Panc1 (cell line): ENCODE data around the gene MED16. TPM values are rescaled to one million over a fixed set of nuclear protein-coding genes. Genes with fewer than 3 reads are reported as not detected.

ENCODE experiments used
- ATAC-seq: fragments of 200-7000 bp; cut with Tn5 transposase; 2 replicates; pipeline ENCODE4 v1.9.1; 2020; ENCODE audit warnings: mild to moderate bottlenecking, moderate library complexity
- BruUV-seq: library from RNA; stranded (reverse); fragments of 400-500 nt; replicated peaks from 2 replicates; lab custom pipeline; 2021; lab: Mats Ljungman, UMichigan
- CTCF ChIA-PET: fragments of 300-600 bp; sonication (Branson Sonifier 250); formaldehyde crosslinking; loops from one replicate; lab custom pipeline; 2022; ENCODE audit warnings: antibody characterized with exemption; lab: Charles Lee
- POLR2A ChIA-PET: fragments of 300-600 bp; sonication (Branson Sonifier 250); formaldehyde crosslinking; loops from one replicate; lab custom pipeline; 2022; ENCODE audit warnings: antibody characterized with exemption; lab: Charles Lee
- DNase-seq: peaks from one replicate; pipeline ENCODE4 v3.0.0-alpha.2; 2010; ENCODE audit warnings: low read depth, low spot score
- H3K27ac ChIP-seq: 2 replicates; pipeline ENCODE4 v1.5.1; 2011; ENCODE audit warnings: mild to moderate bottlenecking, low read length, inconsistent platforms
- H3K27me3 ChIP-seq: fragments of 200-500 bp; sonication (Bioruptor generic); 2 replicates; pipeline ENCODE4 v1.6.0; 2014; ENCODE audit warnings: low read length, inconsistent platforms; ENCODE audit not compliant: control insufficient read depth, insufficient read depth
- H3K36me3 ChIP-seq: fragments of 200-500 bp; sonication (Bioruptor generic); 2 replicates; pipeline ENCODE4 v1.5.1; 2014; ENCODE audit warnings: inconsistent platforms, mild to moderate bottlenecking, low read length, moderate library complexity; ENCODE audit not compliant: control insufficient read depth, insufficient read depth
- H3K4me1 ChIP-seq: 2 replicates; pipeline ENCODE4 v1.5.1; 2011; ENCODE audit warnings: inconsistent platforms, mild to moderate bottlenecking, low read length, moderate library complexity; ENCODE audit not compliant: control insufficient read depth, insufficient read depth
- H3K4me3 ChIP-seq, 2 experiments: 2 replicates each; pipeline ENCODE4 v1.5.1; 2011 to 2012; ENCODE audit warnings: low read depth in 2 of 2, low read length in 2 of 2, mild to moderate bottlenecking in 2 of 2, inconsistent platforms in 1 of 2, moderate library complexity in 1 of 2
- H3K9me3 ChIP-seq: fragments of 200-500 bp; sonication (Bioruptor generic); 2 replicates; pipeline ENCODE4 v1.5.1; 2014; ENCODE audit warnings: low read depth, mild to moderate bottlenecking, inconsistent platforms, low read length, moderate library complexity; ENCODE audit not compliant: control insufficient read depth, insufficient read depth
- CTCF ChIP-seq: fragments of 450-650 bp; IDR thresholded peaks from 2 replicates; pipeline ENCODE4 v1.5.1; 2017; ENCODE audit warnings: mild to moderate bottlenecking
- POLR2AphosphoS5 ChIP-seq: IDR thresholded peaks from 2 replicates; pipeline ENCODE4 v1.6.1; 2012; ENCODE audit warnings: mild to moderate bottlenecking, low read depth, low read length, moderate library complexity
- REST ChIP-seq, 2 experiments: IDR thresholded peaks; 2 replicates each; pipeline ENCODE4 v1.6.1; 2011 to 2012; ENCODE audit warnings: low read depth in 2 of 2, control low read depth in 1 of 2, low read length in 1 of 2, mild to moderate bottlenecking in 1 of 2, moderate library complexity in 1 of 2; ENCODE audit not compliant: insufficient read depth in 1 of 2
- SIN3A ChIP-seq: IDR thresholded peaks from 2 replicates; pipeline ENCODE4 v1.6.1; 2012; ENCODE audit warnings: low read depth, mild to moderate bottlenecking, low read length, moderate library complexity, borderline replicate concordance; ENCODE audit not compliant: insufficient read depth
- TCF7L2 ChIP-seq: IDR thresholded peaks from 2 replicates; pipeline ENCODE4 v1.6.1; 2011; ENCODE audit warnings: mild to moderate bottlenecking, low read depth, low read length, inconsistent platforms
- in situ Hi-C: cut with HindIII; loops from 2 replicates; pipeline ENCODE4 v1.10.0; 2016; ENCODE audit warnings: low sequenced_read_pairs, low pct_unique_long_range_greater_than_20kb
- intact Hi-C: fragments of 100-400 bp; cut with micrococcal nuclease; formaldehyde crosslinking; loops from one replicate; pipeline ENCODE4 v1.10.0; 2022; ENCODE audit not compliant: unreplicated experiment
- total RNA-seq: library from RNA; stranded (reverse); gene quantifications from one replicate; pipeline ENCODE4 v1.2.1, GENCODE V29; 2021; ENCODE audit not compliant: unreplicated experiment

Gene MED16
- total RNA-seq, 1 experiment from 2014 or later = 39.5 TPM

GRCh38 chr19:938233-938923, 45.4 kb upstream of the MED16 start:
- Histone ChIP-seq H3K27me3 (no peaks in the 10 kb centered on the region), H3K36me3 (no peaks in the 10 kb centered on the region), H3K9me3 (no peaks in the 10 kb centered on the region), H3K4me1 (peaks cover 19% of the 10 kb centered on the region), H3K4me3 (no peak overlapping the region), H3K27ac (no peak overlapping the region)
- CTCF ChIA-PET = interaction anchor here (0.7 kb wide), 1 partner anchor 328 kb away, joined by 4 read pairs; no protein-coding TSS in a partner anchor
- POLR2A ChIA-PET = interaction anchor here (0.6 kb wide), 2 partner anchors 73 to 834 kb away, joined by 4 to 10 read pairs; no protein-coding TSS in a partner anchor
- DNase-seq = no peak
- ATAC-seq = no peak
- TF ChIP-seq CTCF = no peak
- no TSS peak for BruUV-seq
- intact Hi-C loops (no loop called here), in situ Hi-C loops (no loop called here)

- H3K27ac ChIP-seq = no peak overlapping the region
- TF ChIP-seq TCF7L2 (no peak), POLR2AphosphoS5 (no peak), SIN3A (no peak), CTCF (no peak)
- H3K4me1 ChIP-seq = peaks cover 28% of the 10 kb centered on the region
- BruUV-seq = no TSS peak
- no peak for DNase-seq
- H3K4me3 ChIP-seq = no peak overlapping the region
- ATAC-seq = no peak
- intact Hi-C loops = no loop called here
- ChIA-PET POLR2A (no interaction called here), CTCF (no interaction called here)
- no peaks in the 10 kb centered on the region for H3K9me3 ChIP-seq
- H3K27me3 ChIP-seq = no peaks in the 10 kb centered on the region
- H3K36me3 ChIP-seq = no peaks in the 10 kb centered on the region
- in situ Hi-C loops = no loop called here
These were observed 44.3 kb upstream of the MED16 start for GRCh38 chr19:937259-937694.

- intact Hi-C loops = no loop called here
- H3K4me1 ChIP-seq = peaks cover 28% of the 10 kb centered on the region
- ATAC-seq (no peak), DNase-seq (no peak)
- H3K4me3 ChIP-seq = no peak overlapping the region
- no peak for TF ChIP-seq REST (IDR thresholded peaks at IDR 0.05; ENCODE audit: insufficient read depth in 1 of 2, low read depth in 2 of 2, low read length in 1 of 2)
- no peaks in the 10 kb centered on the region for H3K36me3 ChIP-seq
- no TSS peak for BruUV-seq
- POLR2A ChIA-PET = no interaction called here
- no peaks in the 10 kb centered on the region for H3K9me3 ChIP-seq
- H3K27ac ChIP-seq = no peak overlapping the region
- no peaks in the 10 kb centered on the region for H3K27me3 ChIP-seq
- CTCF ChIA-PET = no interaction called here
- in situ Hi-C loops = no loop called here
These were observed 43.2 kb upstream of the MED16 start for GRCh38 chr19:936175-936546.
